ENCODE data around the gene DRAM1.
A peak's percentile ranks its signal among the peaks of the same experiment; 100 is the strongest.
"Not testable (repeated sequence)": the region's sequence is repeated elsewhere in the genome, so short reads cannot be mapped to it uniquely, and the experiment has no call there.

Gene DRAM1, protein sequence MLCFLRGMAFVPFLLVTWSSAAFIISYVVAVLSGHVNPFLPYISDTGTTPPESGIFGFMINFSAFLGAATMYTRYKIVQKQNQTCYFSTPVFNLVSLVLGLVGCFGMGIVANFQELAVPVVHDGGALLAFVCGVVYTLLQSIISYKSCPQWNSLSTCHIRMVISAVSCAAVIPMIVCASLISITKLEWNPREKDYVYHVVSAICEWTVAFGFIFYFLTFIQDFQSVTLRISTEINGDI

DNA sequence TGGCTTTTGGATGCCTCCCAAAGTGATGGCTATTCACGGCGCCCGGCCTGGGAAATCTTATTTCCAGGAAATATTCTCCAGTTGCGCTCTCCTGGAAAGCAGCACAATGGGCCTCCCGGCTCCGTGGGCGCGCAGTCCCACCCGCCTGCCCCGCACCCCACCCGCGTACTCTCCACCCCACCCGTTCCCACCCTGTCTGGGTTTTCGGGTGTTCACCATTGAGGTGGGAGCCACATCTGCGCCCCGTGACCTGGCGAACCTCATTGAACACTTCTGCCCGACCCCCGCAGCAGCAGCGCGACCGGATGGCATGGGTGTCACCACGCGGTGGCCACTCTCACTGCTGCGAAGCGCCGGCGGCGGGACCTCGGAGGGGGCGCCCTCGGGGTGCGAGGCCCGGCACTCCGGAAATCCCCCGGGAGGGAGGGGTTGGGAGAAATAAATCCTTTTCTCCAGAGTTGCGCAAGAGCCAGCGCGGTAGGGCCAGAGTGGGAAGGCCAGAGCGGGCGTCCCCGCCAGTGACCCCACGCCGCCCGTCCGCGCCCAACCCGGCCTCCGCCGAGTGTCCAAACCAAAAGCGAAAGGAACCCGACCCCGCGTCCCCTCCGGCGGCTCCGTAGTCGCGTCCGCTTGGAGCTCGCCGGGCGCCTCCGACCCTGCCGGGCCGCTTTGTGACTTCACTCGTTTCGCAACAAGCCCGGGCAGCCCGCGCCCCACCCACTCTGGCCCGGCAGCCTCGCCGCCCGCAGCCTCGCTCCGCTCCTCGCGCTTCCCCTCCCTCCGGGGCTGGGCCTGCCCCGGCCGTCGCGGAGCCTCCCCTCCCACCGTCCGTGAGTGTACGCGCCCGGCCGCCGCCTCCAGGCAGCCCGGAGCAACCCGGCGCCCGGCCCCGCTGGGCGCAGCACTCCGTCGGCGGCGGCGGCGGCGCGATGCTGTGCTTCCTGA, at the start of gene DRAM1:
Gene DRAM1, plus strand, starts transcription at position 720 of the 945 bp plus-strand sequence. Its CDS starts 210 bp downstream, at position 930.
- peak; percentile 54 for DNase-seq (ENCODE audit: low read depth, low spot score)
- H3K27ac ChIP-seq: peak within 1 kb of the TSS; percentile 83

DNA sequence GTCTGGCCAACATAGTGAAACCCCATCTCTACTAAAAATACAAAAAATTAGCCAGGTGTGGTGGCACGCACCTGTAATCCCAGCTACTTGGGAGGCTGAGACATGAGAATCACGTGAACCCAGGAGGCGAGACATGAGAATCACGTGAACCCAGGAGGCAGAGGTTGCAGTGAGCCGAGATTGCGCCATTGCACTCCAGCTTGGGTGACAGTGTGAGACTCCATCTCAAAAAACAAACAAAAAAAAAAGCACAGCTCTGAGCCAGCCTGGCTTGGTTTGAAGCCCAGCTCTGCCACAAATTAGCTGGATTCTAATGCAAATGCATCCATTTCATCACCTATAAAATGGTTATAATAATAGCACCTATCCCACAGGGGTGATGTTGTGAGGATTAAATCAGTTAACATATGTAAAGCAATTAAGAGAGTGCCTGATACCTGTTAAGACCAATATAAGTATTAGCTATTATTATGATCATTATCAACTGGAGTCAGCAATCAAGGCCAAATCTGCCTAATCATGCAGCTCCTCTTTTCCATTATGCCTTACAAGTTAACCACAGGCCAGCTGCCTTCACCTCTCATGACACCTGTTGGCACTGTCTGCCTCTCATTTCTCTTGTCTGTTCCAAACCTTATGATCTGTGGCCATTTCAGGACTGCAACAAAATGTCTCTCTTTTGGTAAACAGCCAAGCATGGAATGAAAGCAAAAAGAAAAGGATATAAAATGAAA, 48.8 kb upstream of the DRAM1 start:
- no peak for DNase-seq (ENCODE audit: low read depth, low spot score)
- no peak overlapping the region for H3K27ac ChIP-seq

DNA sequence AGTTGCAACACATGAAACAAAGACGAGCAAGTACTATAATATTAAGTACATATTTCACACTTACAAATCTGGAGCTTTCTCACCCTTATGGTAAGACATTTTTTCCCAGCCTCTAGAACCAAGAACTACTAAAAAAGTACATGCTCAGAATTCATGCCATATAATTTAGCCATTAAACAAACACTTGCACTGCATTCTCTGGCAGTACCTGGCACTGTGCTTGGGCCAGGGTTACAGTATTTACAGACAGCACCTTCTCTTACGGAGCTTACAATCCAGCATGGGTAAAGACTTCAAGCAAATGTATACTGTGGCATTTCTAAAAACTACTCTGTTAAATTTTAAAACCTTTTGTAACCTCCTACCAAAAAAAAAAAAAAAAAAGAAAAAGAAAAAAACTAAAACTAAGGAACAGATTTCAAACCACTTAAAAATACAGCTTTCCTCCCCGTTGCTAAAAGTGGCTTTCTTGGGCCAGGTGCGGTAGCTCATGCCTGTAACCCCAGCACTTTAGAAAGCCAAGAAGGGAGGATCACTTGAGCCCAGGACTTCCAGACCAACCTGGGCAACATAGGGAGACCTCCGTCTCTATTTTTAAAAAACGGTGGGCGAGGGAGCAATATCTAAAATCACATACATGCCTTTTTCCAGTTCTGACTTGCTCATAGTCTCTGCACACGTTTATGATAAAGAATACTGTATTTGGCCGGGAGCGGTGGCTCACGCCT, 47.6 kb upstream of the DRAM1 start:
- H3K27ac ChIP-seq: peak overlapping the region; percentile 64
- no peak for DNase-seq (ENCODE audit: low read depth, low spot score)

DNA sequence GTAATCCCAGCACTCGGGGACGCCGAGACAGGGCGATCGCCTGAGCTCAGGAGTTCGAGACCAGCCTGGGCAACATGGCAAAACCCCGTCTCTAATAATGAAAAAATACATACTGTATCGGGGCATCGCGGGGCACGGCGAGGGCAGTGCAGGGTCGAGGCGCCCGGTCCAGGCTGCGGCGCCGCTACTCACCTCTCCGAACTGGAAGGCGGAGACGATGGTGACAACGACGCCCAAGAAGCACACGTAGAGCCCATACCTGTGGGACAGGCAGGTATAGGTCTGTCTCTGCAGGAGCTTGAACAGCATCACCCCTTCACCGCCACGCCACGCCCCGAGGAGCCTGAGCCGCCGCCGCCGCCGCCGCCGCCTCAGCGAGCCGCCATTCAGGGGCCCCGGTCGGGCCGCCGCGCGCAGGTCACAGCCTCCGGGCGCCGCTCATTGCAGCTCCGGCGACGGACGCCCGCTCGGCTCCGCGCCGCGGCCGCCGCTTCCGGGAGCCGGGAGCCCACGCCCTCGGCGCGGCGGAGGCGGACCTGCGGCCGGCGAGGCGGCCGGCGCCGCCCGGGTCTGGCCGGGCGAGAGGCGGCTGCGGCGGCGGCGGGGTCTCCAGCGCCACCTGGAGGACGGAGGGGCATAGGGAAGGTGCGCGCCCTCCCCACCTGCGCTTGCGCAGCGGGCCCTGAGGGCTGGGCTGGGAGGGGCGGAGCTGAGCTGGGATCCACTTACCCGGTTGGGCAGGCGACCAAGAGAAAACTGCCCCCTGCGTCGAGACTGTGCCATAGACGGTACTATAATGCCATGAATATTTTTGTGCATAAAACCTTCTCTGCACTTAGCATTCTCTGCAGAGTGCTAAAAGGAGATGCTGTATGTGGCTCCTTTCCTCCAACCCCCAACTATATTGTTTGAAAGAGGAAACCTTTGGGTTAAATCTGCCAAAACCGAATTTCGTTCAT, 46.7 kb upstream of the DRAM1 start, which contains the start of gene GNPTAB:
Gene GNPTAB, minus strand, starts transcription at position 593 of the 959 bp plus-strand sequence. Its CDS starts 284 bp downstream, at position 309.
- peak; percentile 43 for DNase-seq (ENCODE audit: low read depth, low spot score)
- H3K27ac ChIP-seq: peak within 1 kb of the TSS; percentile 64

DNA sequence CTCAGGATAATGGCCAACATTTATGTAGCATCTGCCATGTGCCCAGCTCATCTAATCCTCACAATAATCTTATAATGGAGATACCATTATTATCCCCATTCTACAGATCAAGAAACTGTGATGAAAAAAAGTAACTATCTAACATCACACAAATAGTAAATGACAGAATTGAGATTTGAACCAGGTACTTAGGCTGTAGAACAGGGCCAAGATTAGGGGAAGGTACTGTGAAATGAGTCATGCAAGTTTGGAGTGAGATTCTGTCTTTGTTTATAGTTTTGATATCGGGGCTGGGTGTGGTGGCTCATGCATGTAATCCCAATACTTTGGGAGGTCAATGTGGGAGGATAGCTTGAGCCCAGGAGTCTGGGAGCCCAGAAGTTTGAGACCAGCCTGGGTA, 45.4 kb upstream of the DRAM1 start:
- no peak overlapping the region for H3K27ac ChIP-seq
- DNase-seq (ENCODE audit: low read depth, low spot score): no peak

DNA sequence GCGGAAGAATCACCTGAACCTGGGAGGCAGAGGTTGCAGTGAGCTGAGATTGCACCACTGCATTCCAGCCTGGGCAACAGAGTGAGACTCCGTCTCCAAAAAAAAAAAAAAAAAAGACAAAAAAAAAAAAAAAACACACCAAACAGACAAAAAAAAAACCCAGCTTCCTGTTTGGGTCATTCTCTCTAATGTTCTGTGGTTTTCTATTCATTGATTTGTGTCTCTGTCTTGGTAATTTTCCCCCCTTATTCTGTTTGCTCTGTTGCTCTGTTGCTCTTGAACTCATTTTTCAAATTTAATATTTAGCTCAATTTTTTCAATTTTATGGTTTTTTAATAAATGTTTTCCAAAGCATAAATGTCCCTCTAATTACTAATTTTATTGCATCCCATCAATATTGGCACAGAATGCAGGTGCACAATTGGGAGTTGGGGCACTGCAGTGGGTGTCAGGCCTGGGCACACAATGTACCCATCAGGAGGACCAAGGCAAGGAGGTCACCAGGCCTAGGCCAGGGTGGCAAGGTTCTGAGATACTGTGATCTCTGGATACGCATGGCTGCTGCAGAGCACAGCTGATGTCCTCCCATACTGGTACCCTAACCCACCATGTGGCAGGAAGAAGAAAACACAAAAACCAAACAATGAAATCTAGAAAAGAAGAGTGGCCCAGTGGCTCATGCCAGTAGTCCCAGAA, 38.6 kb upstream of the DRAM1 start:
- DNase-seq (ENCODE audit: low read depth, low spot score): no peak
- no peak overlapping the region for H3K27ac ChIP-seq

DNA sequence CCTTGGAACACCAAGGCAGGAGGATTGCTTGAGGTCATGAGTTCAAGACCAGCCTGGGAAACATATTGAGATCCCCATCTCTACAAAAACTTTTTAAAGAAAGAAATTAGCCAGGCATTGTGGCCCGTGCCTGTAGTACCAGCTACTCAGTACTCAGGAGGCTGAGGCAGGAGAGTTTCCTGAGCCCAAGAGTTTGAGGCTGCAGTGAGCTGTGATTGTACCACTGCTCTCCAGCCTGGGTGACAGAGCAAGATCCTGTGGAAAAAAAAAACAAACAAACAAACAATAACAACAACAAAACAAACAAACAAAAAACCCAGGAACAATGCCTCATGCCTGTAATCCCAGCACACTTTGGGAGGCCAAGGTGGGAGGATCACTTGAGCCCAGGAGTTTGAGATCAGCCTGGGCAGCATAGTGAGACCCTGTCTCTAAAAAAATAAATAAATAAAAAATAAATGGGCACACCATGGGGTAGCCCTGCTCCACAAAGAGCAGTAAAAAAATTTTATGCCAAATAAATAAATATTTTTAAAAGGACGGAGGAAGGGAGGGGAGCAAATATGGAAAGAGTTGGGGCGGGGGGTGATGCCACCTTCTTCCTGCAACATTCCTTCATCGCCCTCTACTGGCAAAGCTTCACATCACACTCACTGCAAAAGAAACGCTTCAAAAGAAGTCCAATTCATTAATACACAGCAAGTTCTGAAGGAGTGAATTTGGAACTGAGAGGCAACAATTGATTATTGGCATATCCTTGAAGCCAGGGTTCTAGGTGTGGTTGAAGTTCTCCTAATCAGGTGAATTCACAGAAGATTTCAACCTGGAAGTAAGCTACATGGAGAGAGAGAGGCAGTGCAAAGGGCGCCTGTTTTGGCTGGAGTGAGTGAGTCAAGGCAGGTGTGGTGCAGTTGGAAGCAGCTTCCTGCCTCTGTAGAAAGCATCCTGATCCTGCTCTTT, 37.8 kb upstream of the DRAM1 start:
- H3K27ac ChIP-seq: peak overlapping the region; percentile 19
- DNase-seq (ENCODE audit: low read depth, low spot score): no peak

DNA sequence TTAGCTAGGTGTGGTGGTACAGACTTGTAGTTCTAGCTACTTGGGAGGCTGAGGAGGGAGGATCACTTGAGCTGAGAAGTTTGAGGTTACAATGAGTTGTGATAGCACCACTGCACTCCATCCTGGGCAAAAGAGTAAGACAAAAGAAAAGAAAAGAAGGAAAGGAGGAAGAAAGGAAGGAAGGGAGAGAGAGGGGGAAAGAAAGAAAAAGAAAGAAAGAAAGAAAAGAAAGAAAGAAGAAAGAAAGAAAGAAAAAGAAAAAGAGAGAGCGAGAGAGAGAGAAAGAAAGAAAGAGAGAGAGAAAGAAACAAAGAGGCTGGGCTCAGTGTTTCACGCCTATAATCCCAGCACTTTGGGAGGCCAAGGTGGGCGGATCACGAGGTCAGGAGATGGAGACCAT, 36.3 kb upstream of the DRAM1 start:
- no peak for DNase-seq (ENCODE audit: low read depth, low spot score)
- H3K27ac ChIP-seq: no peak overlapping the region

DNA sequence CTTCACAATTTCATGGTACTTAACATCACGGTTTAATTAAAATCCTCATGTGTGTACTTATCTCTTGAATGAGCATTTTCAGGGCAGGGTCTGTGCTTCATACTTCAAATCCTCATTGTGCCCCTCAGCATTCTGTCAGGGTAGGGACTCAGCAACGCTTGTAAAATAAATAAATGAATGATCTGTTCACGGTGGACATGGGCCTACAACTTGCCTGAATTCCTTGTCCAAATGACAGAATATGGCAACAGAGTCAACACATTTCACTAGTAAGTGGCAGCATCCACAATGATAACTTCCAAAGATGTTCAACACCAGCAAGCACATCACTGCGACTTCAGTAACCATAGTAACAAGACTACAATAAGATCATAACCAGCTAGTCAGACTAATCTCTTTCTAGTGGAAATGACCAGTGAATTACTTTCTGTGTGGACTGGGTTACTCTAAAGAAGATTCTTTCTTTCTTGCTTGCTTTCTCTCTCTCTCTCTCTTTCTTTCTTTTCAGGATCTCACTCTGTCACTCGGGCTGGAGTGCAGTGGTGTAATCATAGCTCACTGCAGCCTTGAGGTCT, 32.2 kb upstream of the DRAM1 start:
- DNase-seq (ENCODE audit: low read depth, low spot score): no peak
- no peak overlapping the region for H3K27ac ChIP-seq

DNA sequence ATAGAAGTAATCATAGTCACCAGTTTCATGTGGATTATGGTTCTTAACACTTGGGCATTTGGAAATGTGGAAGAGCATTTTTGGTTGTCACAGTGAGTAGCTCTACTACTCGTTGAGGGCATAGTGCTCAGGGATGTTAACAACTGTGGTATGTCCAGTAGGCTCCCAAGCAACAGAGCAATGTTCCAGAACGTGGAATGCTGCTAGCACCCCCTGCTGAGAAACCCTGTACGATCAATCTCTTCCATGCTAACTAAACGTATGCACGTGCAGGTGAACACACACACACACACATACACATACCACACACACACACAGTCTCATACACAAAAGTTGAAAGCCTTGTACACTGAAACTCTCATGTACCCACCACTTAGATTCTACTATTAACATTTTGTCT, 30.1 kb upstream of the DRAM1 start:
- H3K27ac ChIP-seq: no peak overlapping the region
- no peak for DNase-seq (ENCODE audit: low read depth, low spot score)

DNA sequence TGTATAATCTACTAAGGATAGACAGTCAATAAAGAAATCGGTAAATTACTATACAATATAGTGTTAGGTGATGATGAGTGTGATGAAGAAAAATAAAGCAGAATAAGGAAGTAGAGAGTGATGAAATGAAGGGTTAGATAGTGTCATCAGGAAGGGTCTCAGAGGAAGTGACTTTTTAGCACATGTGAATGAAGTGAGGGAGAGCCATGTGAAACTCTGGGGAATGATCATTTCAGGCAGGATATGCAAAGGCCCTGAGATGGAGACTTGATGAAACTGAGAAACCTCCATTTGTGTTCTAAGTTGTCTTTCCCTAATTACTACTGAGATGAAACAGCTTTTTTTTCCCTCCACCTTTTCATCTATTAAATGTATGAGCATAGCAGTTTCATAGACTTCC, 27.2 kb upstream of the DRAM1 start:
- DNase-seq (ENCODE audit: low read depth, low spot score): no peak
- no peak overlapping the region for H3K27ac ChIP-seq

DNA sequence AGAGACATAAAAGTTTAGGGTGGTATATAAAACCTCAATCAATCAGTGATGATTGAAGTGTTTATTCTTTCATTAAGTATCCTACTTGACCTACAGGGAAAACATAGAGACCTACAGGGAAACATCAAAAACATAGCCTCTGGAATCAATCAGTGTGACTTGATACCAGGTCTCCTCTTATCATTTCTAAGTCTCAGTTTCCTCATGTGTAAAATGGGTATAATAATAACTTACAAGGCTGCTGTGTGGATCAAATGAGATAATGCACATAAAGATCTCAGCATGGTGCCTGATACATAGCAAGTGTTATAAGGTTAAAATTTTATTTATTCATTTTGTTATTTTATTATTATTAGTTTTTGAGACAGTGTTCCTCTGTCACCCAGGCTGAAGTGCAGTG, 24.4 kb upstream of the DRAM1 start:
- no peak overlapping the region for H3K27ac ChIP-seq
- DNase-seq (ENCODE audit: low read depth, low spot score): no peak

DNA sequence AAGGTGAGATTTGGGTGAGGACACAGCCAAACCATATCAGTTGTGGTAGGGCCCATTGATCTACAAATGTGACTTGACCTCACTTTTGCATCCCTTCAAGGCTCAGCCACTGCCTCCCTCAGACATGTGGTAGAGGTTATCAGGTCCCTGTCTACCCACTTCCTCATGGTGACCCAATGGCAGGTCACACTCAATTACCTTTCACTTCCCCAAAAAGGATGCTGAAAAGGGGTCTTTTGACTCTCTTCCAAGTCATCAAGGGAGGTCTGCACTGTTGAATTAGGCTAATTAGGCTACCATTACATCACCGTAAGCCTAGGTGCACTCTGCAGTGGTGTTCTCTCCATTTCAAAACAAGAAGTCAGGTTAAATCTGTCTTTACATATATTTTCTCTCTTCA, 22.6 kb upstream of the DRAM1 start:
- DNase-seq (ENCODE audit: low read depth, low spot score): no peak
- H3K27ac ChIP-seq: no peak overlapping the region

DNA sequence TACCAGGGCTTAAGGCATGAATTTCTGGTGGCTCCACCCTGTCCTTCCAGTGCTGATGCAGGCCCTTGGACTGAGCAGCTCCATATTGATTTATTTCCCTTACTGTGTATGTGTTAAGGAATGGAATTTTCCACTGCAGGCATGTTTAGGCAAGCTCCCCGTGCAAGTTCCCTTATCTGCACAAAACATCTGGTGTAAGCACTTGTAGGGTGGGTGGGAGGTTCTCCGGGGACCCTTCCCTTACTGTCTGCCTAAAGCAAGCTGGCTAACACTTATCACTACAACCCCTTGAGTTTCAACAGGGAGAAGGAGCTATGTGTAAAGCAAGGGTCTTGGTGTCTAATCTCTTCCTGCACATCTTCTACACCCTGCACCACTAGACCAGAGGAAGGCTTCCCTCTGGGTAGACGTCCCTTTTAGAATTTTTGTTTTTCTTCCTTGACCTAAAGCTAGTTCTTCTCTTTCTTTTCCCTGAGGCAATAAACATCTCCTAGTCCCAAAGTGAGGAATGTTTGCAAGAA, 22.0 kb upstream of the DRAM1 start:
- H3K27ac ChIP-seq: peak overlapping the region; percentile 37
- DNase-seq (ENCODE audit: low read depth, low spot score): peak; percentile 37

DNA sequence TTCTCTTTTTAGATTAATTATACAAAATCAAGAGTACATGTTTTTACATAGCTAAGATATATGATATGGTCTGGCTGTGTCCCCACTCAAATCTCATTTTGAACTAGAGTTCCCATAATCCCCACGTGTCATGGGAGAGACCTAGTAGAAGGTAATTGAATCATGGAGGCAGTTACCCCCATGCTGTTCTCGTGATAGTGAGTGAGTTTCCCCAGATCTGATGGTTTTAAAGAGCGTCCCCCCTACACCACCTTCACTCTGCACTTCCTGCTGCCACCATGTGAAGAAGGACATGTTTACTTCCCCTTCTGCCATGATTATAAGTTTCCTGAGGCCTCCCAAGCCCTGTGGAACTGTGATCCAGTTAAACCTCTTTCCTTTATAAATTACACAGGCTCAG, 21.4 kb upstream of the DRAM1 start:
- no peak for DNase-seq (ENCODE audit: low read depth, low spot score)
- H3K27ac ChIP-seq: peak overlapping the region; percentile 37

DNA sequence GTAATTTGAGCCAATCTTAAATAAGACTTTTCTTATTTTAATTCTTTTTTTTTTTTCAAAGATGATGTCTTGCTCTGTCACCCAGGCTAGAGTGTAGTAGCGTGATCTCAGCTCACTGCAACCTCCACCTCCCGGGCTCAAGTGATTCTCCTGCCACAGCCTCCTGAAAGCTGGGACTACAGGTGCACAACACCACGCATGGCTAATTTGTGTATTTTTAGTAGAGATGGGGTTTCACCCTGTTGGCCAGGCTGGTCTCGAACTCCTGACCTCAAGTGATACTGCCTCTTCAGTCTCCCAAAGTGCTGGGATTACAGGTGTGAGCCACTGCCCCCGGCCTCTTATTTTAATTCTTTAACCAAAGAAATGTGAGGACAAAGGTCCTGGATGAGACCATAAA, 20.8 kb upstream of the DRAM1 start:
- peak overlapping the region; percentile 37 for H3K27ac ChIP-seq

More for the DNA sequence above, 20.8 kb upstream of the DRAM1 start:
- DNase-seq (ENCODE audit: low read depth, low spot score): not testable (repeated sequence)
